K562 (cell line): Measurements from ENCODE around the gene PPP1R14D. TPM values are rescaled to one million over a fixed set of nuclear protein-coding genes. Genes with fewer than 3 reads are reported as not detected.

ENCODE experiments used
- ATAC-seq: fragments of 200-7000 bp; cut with Tn5 transposase; 3 replicates; pipeline ENCODE4 v1.9.1; 2020; ENCODE audit warnings: moderate library complexity
- BruUV-seq: library from RNA; stranded (reverse); fragments of 400-500 nt; replicated peaks from 2 replicates; lab custom pipeline; 2021; lab: Mats Ljungman, UMichigan
- CTCF ChIA-PET: fragments of 300-600 bp; formaldehyde crosslinking; extraction: SDS; loops from one replicate; lab custom pipeline; 2021; ENCODE audit warnings: low intra/inter-chr PET ratio; lab: Yijun Ruan, JAX
- POLR2A ChIA-PET: fragments of 300-600, 350-650 bp; sonication (Branson Sonifier 250); formaldehyde crosslinking; extraction: SDS; loops from one replicate; lab custom pipeline; 2021; ENCODE audit warnings: antibody characterized with exemption, inconsistent platforms; lab: Yijun Ruan, JAX
- DNase-seq, 4 experiments: peaks; one replicate each; pipeline versions ENCODE4 v3.0.0 to v3.0.0-alpha.2; 2011 to 2018; ENCODE audit warnings: low spot score in 3 of 4, mixed read lengths in 3 of 4; ENCODE audit errors: extremely low read depth in 1 of 4
- FAIRE-seq: peaks from 2 replicates; lab custom pipeline; 2011; peaks lifted over from hg19 to GRCh38; lab: Jason Lieb, UNC
- H2AFZ ChIP-seq: 2 replicates; pipeline ENCODE4 v1.6.0; 2011; ENCODE audit warnings: low read depth, low read length, control low read depth, inconsistent platforms
- H3K27ac ChIP-seq: fragments of 200-600 bp; 3 replicates; pipeline ENCODE4 v1.8.0; 2011; ENCODE audit warnings: low read depth, mild to moderate bottlenecking, control low read depth, inconsistent platforms, low read length, moderate library complexity, mixed read lengths; ENCODE audit errors: extremely low read depth
- H3K27me3 ChIP-seq, 2 experiments: fragments of 300-600 bp in 1 of 2; 2 replicates in 1 of 2; 3 replicates in 1 of 2; pipeline versions ENCODE4 v1.6.0 to v1.8.0; 2011; ENCODE audit warnings: inconsistent platforms in 2 of 2, low read length in 2 of 2, mild to moderate bottlenecking in 1 of 2, mixed read lengths in 1 of 2, moderate library complexity in 1 of 2; ENCODE audit not compliant: control insufficient read depth in 2 of 2, insufficient read depth in 2 of 2
- H3K36me3 ChIP-seq: fragments of 300-600 bp; 3 replicates; pipeline ENCODE4 v1.8.0; 2011; ENCODE audit warnings: mild to moderate bottlenecking, low read length, inconsistent platforms; ENCODE audit not compliant: control insufficient read depth, insufficient read depth
- H3K4me1 ChIP-seq, 2 experiments: fragments of 200-600 bp in 1 of 2; replicated peaks in 1 of 2; 2 replicates in 1 of 2; 3 replicates in 1 of 2; pipeline versions ENCODE4 v1.5.1 to v1.8.0; 2011; ENCODE audit warnings: inconsistent platforms in 2 of 2, low read length in 2 of 2, mild to moderate bottlenecking in 1 of 2, mixed read lengths in 1 of 2, moderate library complexity in 1 of 2; ENCODE audit not compliant: control insufficient read depth in 2 of 2, insufficient read depth in 2 of 2
- H3K4me2 ChIP-seq: 2 replicates; pipeline ENCODE4 v1.6.1; 2011; ENCODE audit warnings: low read length, control low read depth, inconsistent platforms, mixed read lengths; ENCODE audit not compliant: insufficient read depth
- H3K4me3 ChIP-seq: fragments of 200-600 bp; sonication (generic), shearing (Covaris generic); 2 replicates; pipeline ENCODE4 v1.5.1; 2016; ENCODE audit warnings: control low read depth, inconsistent platforms
- H3K79me2 ChIP-seq: fragments of 200-600 bp; 3 replicates; pipeline ENCODE4 v1.8.0; 2011; ENCODE audit warnings: low read length, inconsistent platforms; ENCODE audit not compliant: control insufficient read depth, insufficient read depth
- H3K9ac ChIP-seq, 2 experiments: 2 replicates each; pipeline versions ENCODE4 v1.6.0 to v1.6.1; 2011; ENCODE audit warnings: low read depth in 2 of 2, low read length in 2 of 2, control low read depth in 1 of 2, inconsistent platforms in 1 of 2, mild to moderate bottlenecking in 1 of 2, mixed read lengths in 1 of 2; ENCODE audit not compliant: insufficient read depth in 1 of 2
- H3K9me1 ChIP-seq: one replicate; pipeline ENCODE4 v1.6.0; 2011; ENCODE audit warnings: inconsistent platforms, mild to moderate bottlenecking, low read length, moderate library complexity; ENCODE audit not compliant: control insufficient read depth, insufficient read depth
- H3K9me3 ChIP-seq: replicated peaks from 2 replicates; pipeline ENCODE4 v1.5.1; 2011; ENCODE audit warnings: low read depth, low read length, inconsistent platforms; ENCODE audit not compliant: control insufficient read depth, insufficient read depth
- H4K20me1 ChIP-seq: replicated peaks from 2 replicates; pipeline ENCODE4 v1.6.1; 2011; ENCODE audit warnings: low read length, inconsistent platforms, mixed read lengths; ENCODE audit not compliant: control insufficient read depth, insufficient read depth
- FOXJ3 ChIP-seq: sonication (generic); formaldehyde crosslinking; IDR thresholded peaks from 2 replicates; pipeline ENCODE4 v1.4.0; 2020; ENCODE audit warnings: mild to moderate bottlenecking, missing genetic modification reagents
- FOXK2 ChIP-seq, 2 experiments: fragments of 450-650 bp; IDR thresholded peaks in 1 of 2; conservative IDR thresholded peaks in 1 of 2; 2 replicates each; pipeline ENCODE4 v1.6.1; 2016; ENCODE audit warnings: low read depth in 2 of 2, mild to moderate bottlenecking in 1 of 2
- IFI16 ChIP-seq: fragments of 250-450 bp; sonication (Bioruptor Pico); IDR thresholded peaks from 2 replicates; pipeline ENCODE4 v2.1.2; 2022; ENCODE audit warnings: mild to moderate bottlenecking, inconsistent platforms
- NEUROD1 ChIP-seq: fragments of 150-350 bp; IDR thresholded peaks from 2 replicates; pipeline ENCODE4 v1.6.1; 2014; ENCODE audit warnings: borderline replicate concordance, low read length, low read depth; ENCODE audit not compliant: partially characterized antibody
- NFXL1 ChIP-seq: fragments of 450-650 bp; formaldehyde crosslinking; IDR thresholded peaks from 2 replicates; pipeline ENCODE4 v1.4.0; 2021; ENCODE audit warnings: mild to moderate bottlenecking
- NFYB ChIP-seq: IDR thresholded peaks from 2 replicates; pipeline ENCODE4 v1.6.1; 2011; ENCODE audit warnings: mild to moderate bottlenecking, moderate library complexity; ENCODE audit not compliant: insufficient read length; ENCODE audit errors: extremely low read depth
- TAF1 ChIP-seq: IDR thresholded peaks from 2 replicates; pipeline ENCODE4 v1.6.1; 2011; ENCODE audit warnings: mild to moderate bottlenecking, low read length, moderate library complexity; ENCODE audit not compliant: insufficient read depth, control insufficient read depth, severe bottlenecking; ENCODE audit errors: extremely low read depth
- ZNF398 ChIP-seq: fragments of 250-450 bp; sonication (Bioruptor Pico); IDR thresholded peaks from 2 replicates; pipeline ENCODE4 v1.8.0; 2021; ENCODE audit warnings: moderate library complexity, mild to moderate bottlenecking, inconsistent platforms
- WGBS: fragments of 100-300 bp; shearing (Covaris generic); methylation state at CpG from one replicate; pipeline ENCODE4 v1.1.6; 2016; ENCODE audit warnings: low coverage, mixed read lengths; ENCODE audit not compliant: insufficient coverage; ENCODE audit errors: missing lambda C conversion rate; 5-methylcytosine and 5-hydroxymethylcytosine counted together
- in situ Hi-C: fragments of 300-500 bp; cut with MboI; formaldehyde crosslinking; loops from 4 replicates; pipeline ENCODE4 v1.15.0; 2018; ENCODE audit warnings: inconsistent platforms, mixed read lengths
- intact Hi-C: fragments of 100-400 bp; cut with micrococcal nuclease; formaldehyde crosslinking; loops from 2 replicates; pipeline ENCODE4 v1.14.2; 2022
- polyA plus RNA-seq, 8 experiments: library from polyadenylated mRNA; depleted of rRNA in 4 of 8; stranded (reverse) in 5 of 8; unstranded in 3 of 8; fragments of >200 nt; fragmentation: Nextera tagmentation in 2 of 8; fragmentation: Illumina TruSeq in 1 of 8; extraction: Ambion mirVana in 2 of 8; extraction: Trizol in 1 of 8; gene quantifications; 2 replicates each; pipeline versions ENCODE4 v1.2.1 to v1.2.3, GENCODE V29; 2011 to 2014; ENCODE audit warnings: inconsistent platforms in 1 of 8, missing spikeins in 1 of 8
- total RNA-seq, 7 experiments: library from RNA; depleted of rRNA in 6 of 7; stranded (reverse); fragments of >200 nt in 6 of 7; fragmentation: Illumina TruSeq in 2 of 7; extraction: Trizol in 2 of 7; gene quantifications; 2 replicates each; pipeline versions ENCODE4 v1.2.1 to v1.2.3, GENCODE V29; 2011 to 2021; ENCODE audit warnings: low replicate concordance in 1 of 7

Gene PPP1R14D
- total and polyA plus RNA-seq, 9 of the 15 experiments (the other 6 are each of a cell fraction or from before 2014, with no cell fraction given): 0.11 to 0.18 TPM; not detected in 7

DNA sequence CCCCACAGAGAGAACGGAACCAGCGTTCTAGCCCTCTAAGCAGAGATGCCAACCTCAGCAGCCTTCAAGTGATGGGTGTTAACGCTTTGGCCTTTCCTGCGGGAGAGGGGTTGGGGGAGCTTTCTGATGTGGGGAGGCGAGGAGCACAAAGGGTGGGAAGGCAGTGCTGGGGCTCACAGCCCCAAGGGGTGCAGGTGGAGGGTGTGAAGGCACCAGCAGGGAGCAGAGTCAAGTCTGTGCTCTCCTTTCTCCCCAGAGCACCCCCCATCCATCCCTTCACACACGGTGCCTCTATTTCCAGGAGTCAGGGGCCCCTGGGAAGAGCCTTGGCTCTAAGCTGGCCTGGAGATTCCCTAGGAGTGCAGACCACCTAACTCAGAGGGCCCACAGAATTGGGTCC is 54.6 kb downstream of the PPP1R14D start:
- in situ Hi-C loops: no loop called here
- WGBS: 77% methylated on average over 6 of the region's 6 CpGs
- H3K9me3 ChIP-seq: no peaks in the 10 kb centered on the region
- no peak overlapping the region for H3K4me2 ChIP-seq
- H3K27me3 ChIP-seq: no peaks in the 10 kb centered on the region
- H3K4me1 ChIP-seq: peaks cover 10 to 23% of the 10 kb centered on the region in 2 experiments; a peak in 4 of 5 replicates
- POLR2A ChIA-PET: interaction anchor here (0.6 to 2.2 kb wide), 5 partner anchors 9 to 446 kb away, joined by 3 to 9 read pairs (median 3); partner anchors contain the start of gene GCHFR
- DNase-seq (no peak), FAIRE-seq (no peak), ATAC-seq (no peak)
- H3K9ac ChIP-seq: peak overlapping the region in 1 of 2 experiments; percentile 14; a peak in 1 of 4 replicates
- CTCF ChIA-PET: no interaction called here
- H3K9me1 ChIP-seq: no peaks in the 10 kb centered on the region
- H2AFZ ChIP-seq: no peak overlapping the region
- TF ChIP-seq FOXJ3 (CRISPR knock-in tag) (no peak), FOXK2 (conservative IDR thresholded peaks at IDR 0.05 in 1 of 2, IDR thresholded peaks at IDR 0.05 in 1 of 2; ENCODE audit: low read depth in 2 of 2) (no peak), TAF1 (no peak), IFI16 (CRISPR knock-in tag) (no peak), NEUROD1 (no peak), NFYB (no peak), ZNF398 (no peak), NFXL1 (CRISPR knock-in tag) (no peak)
- H3K27ac ChIP-seq: no peak overlapping the region
- no peaks in the 10 kb centered on the region for H3K79me2 ChIP-seq
- no peaks in the 10 kb centered on the region for H4K20me1 ChIP-seq
- H3K4me3 ChIP-seq: no peak overlapping the region
- intact Hi-C loops: no loop called here
- H3K36me3 ChIP-seq: peaks cover 53% of the 10 kb centered on the region; the same call in 2 of the 3 replicates
- BruUV-seq: no TSS peak
